HG02938 (cell line): ENCODE data around the gene EGLN3.

ENCODE experiments used
- ATAC-seq: cut with Tn5 transposase; IDR thresholded peaks from one replicate; pipeline ENCODE4 v1.9.1; 2021; ENCODE audit warnings: mild to moderate bottlenecking, moderate library complexity; ENCODE audit not compliant: unreplicated experiment

The EGLN3 gene

DNA sequence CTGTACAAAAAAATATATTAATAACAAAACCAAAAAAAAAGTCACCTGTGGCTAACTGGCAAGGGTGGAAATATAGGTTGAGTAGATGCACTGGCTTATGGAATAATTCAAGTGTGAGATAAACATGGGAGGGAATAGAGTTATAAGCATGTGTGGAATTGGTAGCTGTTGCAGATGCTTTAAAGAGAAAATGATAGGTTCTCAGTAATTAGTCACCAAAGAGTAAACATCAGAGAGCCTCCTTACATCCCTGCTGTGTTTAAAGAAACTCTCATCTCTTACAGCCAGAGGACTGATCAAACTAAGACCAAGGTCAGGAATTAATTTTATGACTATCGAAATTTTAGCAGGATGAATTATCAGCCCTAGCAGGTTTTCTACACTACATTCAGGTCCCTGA is 70.5 kb downstream of the EGLN3 start:
- no peak for ATAC-seq

DNA sequence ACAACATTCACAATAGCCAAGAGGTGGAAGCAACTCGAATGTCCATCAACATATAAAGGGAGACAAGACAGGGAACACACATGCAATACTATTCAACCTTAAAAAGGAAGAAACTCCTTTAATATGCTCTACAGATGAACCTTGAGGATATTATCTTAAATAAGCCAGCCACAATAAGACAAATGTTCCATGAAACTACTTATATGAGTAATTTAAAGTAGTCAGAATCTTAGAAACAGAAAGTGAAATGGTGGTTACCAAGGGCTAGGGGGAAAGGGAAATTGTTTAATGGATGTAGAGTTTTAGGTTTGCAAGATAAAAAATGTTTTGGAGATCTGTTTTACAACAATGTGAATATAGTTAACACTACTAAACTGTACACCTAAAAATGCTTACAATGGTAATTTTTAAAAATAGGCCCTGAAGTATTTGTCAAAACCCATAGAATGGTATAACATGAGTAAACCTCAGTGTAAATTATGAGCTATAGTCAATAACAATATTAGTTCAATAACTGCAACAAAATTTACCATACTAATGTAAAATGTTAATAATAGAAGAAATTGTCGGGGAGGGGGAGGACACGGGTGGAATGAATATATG is 71.1 kb downstream of the EGLN3 start:
- ATAC-seq = peak; percentile 82

DNA sequence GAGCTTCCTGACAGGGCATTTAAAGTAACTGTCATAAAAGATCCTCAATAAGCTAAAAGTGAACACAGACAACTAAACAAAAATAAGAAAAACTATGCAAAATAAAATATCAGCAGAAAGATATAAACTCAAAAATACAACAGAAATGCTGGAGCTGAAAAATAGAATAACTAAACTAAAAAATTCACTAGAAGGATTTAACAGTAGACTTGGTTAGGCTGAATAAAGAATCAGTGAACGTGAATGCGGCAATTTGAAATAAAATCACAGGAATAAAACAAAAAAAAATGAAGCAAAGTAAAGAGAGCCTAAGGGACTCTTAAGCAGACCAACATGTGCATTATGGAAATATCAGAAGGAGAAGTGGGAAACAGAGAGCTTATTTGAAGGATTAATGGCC is 74.6 kb downstream of the EGLN3 start:
- ATAC-seq = no peak
